CD14-positive monocyte (primary cell): Measurements from ENCODE around the gene NEK2. TPM values are rescaled to one million over a fixed set of nuclear protein-coding genes. Genes with fewer than 3 reads are reported as not detected.

Source experiments
- DNase-seq, 3 donors: peaks; one replicate each; pipeline ENCODE4 v3.0.0-alpha.2; 2011 to 2022
- H2AFZ ChIP-seq: 2 replicates; pipeline ENCODE4 v1.6.0; 2012; ENCODE audit warnings: mild to moderate bottlenecking, low read depth, low read length, inconsistent platforms; ENCODE audit not compliant: insufficient read depth, poor library complexity, severe bottlenecking
- H3K27ac ChIP-seq, 2 donors: 1 replicate in 1 of 2; 2 replicates in 1 of 2; pipeline ENCODE4 v1.5.1; 2012 to 2013; ENCODE audit warnings: low read length in 2 of 2, control low read depth in 1 of 2, inconsistent platforms in 1 of 2, low read depth in 1 of 2, mild to moderate bottlenecking in 1 of 2
- H3K27me3 ChIP-seq, 2 donors: one replicate each; pipeline versions ENCODE4 v1.6.0 to v1.6.1; 2011 to 2013; ENCODE audit warnings: low read length in 2 of 2; ENCODE audit not compliant: control insufficient read depth in 2 of 2, insufficient read depth in 2 of 2
- H3K36me3 ChIP-seq, 2 donors: replicated peaks in 1 of 2; 1 replicate in 1 of 2; 2 replicates in 1 of 2; pipeline versions ENCODE4 v1.5.1 to v1.6.1; 2012 to 2013; ENCODE audit warnings: low read length in 2 of 2, control low read depth in 1 of 2, inconsistent platforms in 1 of 2, mild to moderate bottlenecking in 1 of 2; ENCODE audit not compliant: insufficient read depth in 2 of 2, control insufficient read depth in 1 of 2
- H3K4me1 ChIP-seq, 2 donors: 1 replicate in 1 of 2; 2 replicates in 1 of 2; pipeline versions ENCODE4 v1.5.1 to v1.6.1; 2012 to 2013; ENCODE audit warnings: low read length in 2 of 2, control low read depth in 1 of 2, inconsistent platforms in 1 of 2, mild to moderate bottlenecking in 1 of 2, moderate library complexity in 1 of 2; ENCODE audit not compliant: insufficient read depth in 2 of 2, control insufficient read depth in 1 of 2
- H3K4me2 ChIP-seq: replicated peaks from 2 replicates; pipeline ENCODE3; 2012; ENCODE audit warnings: low read length, moderate library complexity, mild to moderate bottlenecking; ENCODE audit not compliant: poor library complexity, severe bottlenecking; ENCODE audit errors: extremely low read depth
- H3K4me3 ChIP-seq, 3 experiments: fragments of 200-600 bp in 1 of 3; sonication (generic) in 1 of 3; replicated peaks in 1 of 3; 1 replicate in 2 of 3; 2 replicates in 1 of 3; pipeline ENCODE4 v1.5.1; 2011 to 2013; ENCODE audit warnings: low read length in 3 of 3, mild to moderate bottlenecking in 3 of 3, control low read depth in 2 of 3, low read depth in 2 of 3, inconsistent platforms in 1 of 3, moderate library complexity in 1 of 3
- H3K79me2 ChIP-seq: 2 replicates; pipeline ENCODE4 v1.6.0; 2012; ENCODE audit warnings: mild to moderate bottlenecking, control low read depth, inconsistent platforms, low read length, moderate library complexity; ENCODE audit not compliant: insufficient read depth
- H3K9ac ChIP-seq: 2 replicates; pipeline ENCODE4 v1.6.0; 2017; ENCODE audit warnings: low read length, mild to moderate bottlenecking; ENCODE audit not compliant: insufficient read depth, poor library complexity, severe bottlenecking
- H3K9me3 ChIP-seq, 2 donors: replicated peaks in 1 of 2; 1 replicate in 1 of 2; 2 replicates in 1 of 2; pipeline versions ENCODE4 v1.5.1 to v1.6.1; 2012 to 2013; ENCODE audit warnings: low read length in 2 of 2, control low read depth in 1 of 2; ENCODE audit not compliant: control insufficient read depth in 1 of 2, insufficient read depth in 1 of 2
- H4K20me1 ChIP-seq: 2 replicates; pipeline ENCODE4 v1.6.0; 2012; ENCODE audit warnings: mild to moderate bottlenecking, low read length, control low read depth, moderate library complexity; ENCODE audit not compliant: insufficient read depth
- H3K27ac Mint-ChIP-seq, 7 donors: one replicate each; pipeline ENCODE4 v1.8.0; 2020; ENCODE audit warnings: mild to moderate bottlenecking in 7 of 7, mixed read lengths in 7 of 7, moderate library complexity in 6 of 7, inconsistent platforms in 2 of 7
- H3K27me3 Mint-ChIP-seq, 3 donors: one replicate each; pipeline ENCODE4 v1.8.0; 2021 to 2022; ENCODE audit warnings: low read depth in 3 of 3, mild to moderate bottlenecking in 3 of 3, mixed read lengths in 3 of 3, moderate library complexity in 3 of 3, inconsistent platforms in 1 of 3
- H3K36me3 Mint-ChIP-seq, 2 donors: one replicate each; pipeline ENCODE4 v1.8.0; 2020; ENCODE audit warnings: mixed read lengths in 2 of 2, inconsistent platforms in 1 of 2, mild to moderate bottlenecking in 1 of 2
- H3K4me1 Mint-ChIP-seq: one replicate; pipeline ENCODE4 v1.8.0; 2020; ENCODE audit warnings: mild to moderate bottlenecking, mixed read lengths
- H3K4me3 Mint-ChIP-seq, 2 donors: one replicate each; pipeline ENCODE4 v1.8.0; 2020; ENCODE audit warnings: mild to moderate bottlenecking in 2 of 2, mixed read lengths in 2 of 2, moderate library complexity in 1 of 2
- H3K9me3 Mint-ChIP-seq, 7 donors: one replicate each; pipeline ENCODE4 v1.8.0; 2020 to 2022; ENCODE audit warnings: mixed read lengths in 7 of 7, mild to moderate bottlenecking in 6 of 7, moderate library complexity in 6 of 7, inconsistent platforms in 2 of 7
- WGBS: methylation state at CpG from one replicate; pipeline ENCODE4 v1.1.5; 2013; ENCODE audit warnings: missing lambda C conversion rate; ENCODE audit not compliant: insufficient coverage; 5-methylcytosine and 5-hydroxymethylcytosine counted together
- intact Hi-C, 2 donors: fragments of 100-400 bp; cut with micrococcal nuclease; formaldehyde crosslinking; loops; one replicate each; pipeline versions ENCODE4 v1.15.0 to v1.15.1; 2023
- polyA plus RNA-seq, 3 donors: library from polyadenylated mRNA; depleted of rRNA in 1 of 3; unstranded in 2 of 3; stranded (reverse) in 1 of 3; fragments of 300-500 nt in 2 of 3; fragments of >200 nt in 1 of 3; fragmentation: Illumina TruSeq in 2 of 3; gene quantifications; 1 replicate in 2 of 3; 2 replicates in 1 of 3; pipeline ENCODE4 v1.2.3, GENCODE V29; 2012 to 2021
- TF ChIP-seq, protein P1 (sequence below): fragments of 200-600 bp; IDR thresholded peaks from one replicate; pipeline ENCODE4 v1.8.0; 2022; ENCODE audit warnings: antibody characterized with exemption, mild to moderate bottlenecking

NEK2 gene
- polyA plus RNA-seq, 3 donors = not detected

DNA sequence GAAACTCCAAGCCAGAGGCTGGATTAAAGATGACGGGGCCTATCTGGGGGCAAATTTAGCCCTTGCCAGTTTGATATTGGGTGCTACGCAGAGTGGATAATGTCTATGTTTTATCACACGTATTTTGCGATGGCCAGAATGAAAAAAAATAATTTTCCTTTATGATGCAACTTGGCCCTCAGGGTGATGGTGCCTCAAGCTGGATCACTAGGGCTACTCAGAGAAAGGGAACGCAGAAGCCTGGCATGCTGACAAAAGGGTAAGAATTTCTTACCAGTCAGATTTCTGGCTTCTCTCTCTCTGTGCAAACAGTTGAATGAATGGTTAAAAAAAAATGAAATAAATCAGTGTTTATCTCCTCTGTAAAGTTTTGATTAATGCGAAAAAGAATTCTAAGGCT is 32.6 kb upstream of the NEK2 start:
- TF ChIP-seq, protein P1, sequence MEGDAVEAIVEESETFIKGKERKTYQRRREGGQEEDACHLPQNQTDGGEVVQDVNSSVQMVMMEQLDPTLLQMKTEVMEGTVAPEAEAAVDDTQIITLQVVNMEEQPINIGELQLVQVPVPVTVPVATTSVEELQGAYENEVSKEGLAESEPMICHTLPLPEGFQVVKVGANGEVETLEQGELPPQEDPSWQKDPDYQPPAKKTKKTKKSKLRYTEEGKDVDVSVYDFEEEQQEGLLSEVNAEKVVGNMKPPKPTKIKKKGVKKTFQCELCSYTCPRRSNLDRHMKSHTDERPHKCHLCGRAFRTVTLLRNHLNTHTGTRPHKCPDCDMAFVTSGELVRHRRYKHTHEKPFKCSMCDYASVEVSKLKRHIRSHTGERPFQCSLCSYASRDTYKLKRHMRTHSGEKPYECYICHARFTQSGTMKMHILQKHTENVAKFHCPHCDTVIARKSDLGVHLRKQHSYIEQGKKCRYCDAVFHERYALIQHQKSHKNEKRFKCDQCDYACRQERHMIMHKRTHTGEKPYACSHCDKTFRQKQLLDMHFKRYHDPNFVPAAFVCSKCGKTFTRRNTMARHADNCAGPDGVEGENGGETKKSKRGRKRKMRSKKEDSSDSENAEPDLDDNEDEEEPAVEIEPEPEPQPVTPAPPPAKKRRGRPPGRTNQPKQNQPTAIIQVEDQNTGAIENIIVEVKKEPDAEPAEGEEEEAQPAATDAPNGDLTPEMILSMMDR = no peak
- no peak for DNase-seq
- intact Hi-C loops = no loop called here
- Mint-ChIP-seq H3K27me3 (peaks cover 0 to 3% (median 0%) of the 10 kb centered on the region in 3 donors), H3K4me3 (no peak overlapping the region), H3K4me1 (peaks cover 10% of the 10 kb centered on the region), H3K27ac (peak overlapping the region in 1 of 7 donors; percentile 14), H3K36me3 (no peaks in the 10 kb centered on the region), H3K9me3 (peaks cover 0 to 5% (median 0%) of the 10 kb centered on the region in 7 donors)
- H3K4me1 ChIP-seq = peaks cover 8 to 10% of the 10 kb centered on the region in 2 donors
- H3K27ac ChIP-seq = no peak overlapping the region
- H4K20me1 ChIP-seq = no peaks in the 10 kb centered on the region
- H3K9ac ChIP-seq = no peak overlapping the region
- no peaks in the 10 kb centered on the region for H3K9me3 ChIP-seq
- WGBS = 96% methylated on average over 3 of the region's 6 CpGs
- no peak overlapping the region for H3K4me2 ChIP-seq
- H2AFZ ChIP-seq = no peak overlapping the region
- no peaks in the 10 kb centered on the region for H3K27me3 ChIP-seq
- H3K79me2 ChIP-seq = no peaks in the 10 kb centered on the region
- H3K4me3 ChIP-seq = no peak overlapping the region
- no peaks in the 10 kb centered on the region for H3K36me3 ChIP-seq

GRCh38 chr1:211705467-211706091 is 30.2 kb upstream of the NEK2 start:
- WGBS = 94% methylated on average over 5 of the region's 6 CpGs
- Histone ChIP-seq H3K9me3 (no peaks in the 10 kb centered on the region), H3K4me3 (no peak overlapping the region), H3K4me1 (peaks cover 0 to 7% of the 10 kb centered on the region in 2 donors), H3K27me3 (no peaks in the 10 kb centered on the region), H3K4me2 (no peak overlapping the region), H3K36me3 (no peaks in the 10 kb centered on the region), H3K9ac (no peak overlapping the region), H4K20me1 (no peaks in the 10 kb centered on the region), H2AFZ (no peak overlapping the region), H3K79me2 (no peaks in the 10 kb centered on the region), H3K27ac (no peak overlapping the region)
- H3K27ac Mint-ChIP-seq = no peak overlapping the region
- DNase-seq = no peak
- TF ChIP-seq, protein P1 = no peak
- H3K36me3 Mint-ChIP-seq = no peaks in the 10 kb centered on the region
- no peak overlapping the region for H3K4me3 Mint-ChIP-seq
- peaks cover 5% of the 10 kb centered on the region for H3K4me1 Mint-ChIP-seq
- intact Hi-C loops = no loop called here
- H3K27me3 Mint-ChIP-seq = peaks cover 3 to 5% (median 5%) of the 10 kb centered on the region in 3 donors
- peaks cover 0 to 2% (median 0%) of the 10 kb centered on the region in 7 donors for H3K9me3 Mint-ChIP-seq
